Large intestine (tissue), 3 donors: ENCODE data around the gene ABHD17A. TPM values are rescaled to one million over a fixed set of nuclear protein-coding genes. Genes with fewer than 3 reads are reported as not detected.
"Not testable (repeated sequence)": the region's sequence is repeated elsewhere in the genome, so short reads cannot be mapped to it uniquely, and the experiment has no call there.

Source experiments
- DNase-seq, 2 donors: peaks; one replicate each; pipeline versions ENCODE4 v3.0.0 to v3.0.0-alpha.2; 2013
- H3K27ac ChIP-seq: one replicate; pipeline ENCODE4 v1.5.1; 2013; ENCODE audit warnings: low read length
- H3K27me3 ChIP-seq: 2 replicates; pipeline ENCODE4 v1.6.1; 2013; ENCODE audit warnings: low read length; ENCODE audit not compliant: control insufficient read depth, insufficient read depth
- H3K36me3 ChIP-seq: 2 replicates; pipeline ENCODE4 v1.6.1; 2013; ENCODE audit warnings: low read length; ENCODE audit not compliant: control insufficient read depth, insufficient read depth
- H3K4me1 ChIP-seq: one replicate; pipeline ENCODE4 v1.6.1; 2013; ENCODE audit warnings: low read length; ENCODE audit not compliant: control insufficient read depth, insufficient read depth
- H3K4me3 ChIP-seq: one replicate; pipeline ENCODE4 v1.5.1; 2013; ENCODE audit warnings: low read length
- H3K9me3 ChIP-seq: one replicate; pipeline ENCODE4 v1.6.1; 2013; ENCODE audit warnings: mild to moderate bottlenecking, low read depth, low read length, moderate library complexity; ENCODE audit not compliant: control insufficient read depth
- WGBS: methylation state at CpG from one replicate; pipeline ENCODE4 v1.1.5; 2013; ENCODE audit warnings: low lambda C conversion rate; ENCODE audit not compliant: insufficient coverage; 5-methylcytosine and 5-hydroxymethylcytosine counted together
- polyA plus RNA-seq: library from polyadenylated mRNA; unstranded; fragments of 120-200 nt; gene quantifications from one replicate; pipeline ENCODE4 v1.2.1, GENCODE V29; 2013

ABHD17A gene
- polyA plus RNA-seq, 1 donor = 46.4 TPM

GRCh38 chr19:1882786-1883692, 2.3 kb downstream of the ABHD17A start:
- Histone ChIP-seq H3K4me1 (peaks cover 24% of the 10 kb centered on the region), H3K27ac (peak overlapping the region; percentile 23), H3K9me3 (no peaks in the 10 kb centered on the region), H3K4me3 (no peak overlapping the region), H3K36me3 (peaks cover 13% of the 10 kb centered on the region), H3K27me3 (no peaks in the 10 kb centered on the region)
- no CpG with 5 or more reads among the region's 25 CpGs for WGBS
- DNase-seq = no peak

DNA sequence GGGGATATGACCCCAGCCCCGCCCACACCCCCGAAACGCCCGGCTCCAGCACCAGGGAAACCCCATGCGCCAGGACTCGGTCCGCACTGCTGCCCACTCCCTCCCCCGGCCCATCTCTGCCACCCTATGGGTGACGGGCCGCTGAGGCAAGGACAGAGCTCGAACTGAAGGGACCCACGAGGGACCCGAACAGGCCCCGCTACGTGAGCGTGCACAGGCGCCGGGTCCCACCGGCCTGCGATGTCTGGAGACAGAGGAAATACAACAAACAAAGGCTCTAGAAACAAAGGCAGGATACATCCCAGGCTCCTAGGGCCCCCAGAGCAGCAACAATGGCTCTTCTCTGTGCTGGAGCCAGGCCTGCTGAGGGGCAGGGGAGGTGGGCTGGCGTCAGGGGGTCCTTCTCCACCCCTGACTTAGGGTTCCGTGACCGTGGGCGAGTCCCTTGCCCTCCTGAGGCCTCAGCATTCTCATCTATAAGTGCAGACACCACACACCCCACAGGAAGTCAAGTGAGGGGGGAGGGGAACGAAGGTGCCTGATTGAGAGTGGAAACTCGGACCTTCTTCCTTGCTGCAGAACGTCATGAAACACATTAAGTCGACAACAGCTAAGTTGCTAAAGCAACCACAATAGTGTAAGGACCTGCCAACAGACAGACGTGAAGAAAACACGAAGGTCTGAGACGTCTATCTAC, 3.1 kb downstream of the ABHD17A start:
- DNase-seq = no peak
- H3K4me1 ChIP-seq = peaks cover 24% of the 10 kb centered on the region

DNA sequence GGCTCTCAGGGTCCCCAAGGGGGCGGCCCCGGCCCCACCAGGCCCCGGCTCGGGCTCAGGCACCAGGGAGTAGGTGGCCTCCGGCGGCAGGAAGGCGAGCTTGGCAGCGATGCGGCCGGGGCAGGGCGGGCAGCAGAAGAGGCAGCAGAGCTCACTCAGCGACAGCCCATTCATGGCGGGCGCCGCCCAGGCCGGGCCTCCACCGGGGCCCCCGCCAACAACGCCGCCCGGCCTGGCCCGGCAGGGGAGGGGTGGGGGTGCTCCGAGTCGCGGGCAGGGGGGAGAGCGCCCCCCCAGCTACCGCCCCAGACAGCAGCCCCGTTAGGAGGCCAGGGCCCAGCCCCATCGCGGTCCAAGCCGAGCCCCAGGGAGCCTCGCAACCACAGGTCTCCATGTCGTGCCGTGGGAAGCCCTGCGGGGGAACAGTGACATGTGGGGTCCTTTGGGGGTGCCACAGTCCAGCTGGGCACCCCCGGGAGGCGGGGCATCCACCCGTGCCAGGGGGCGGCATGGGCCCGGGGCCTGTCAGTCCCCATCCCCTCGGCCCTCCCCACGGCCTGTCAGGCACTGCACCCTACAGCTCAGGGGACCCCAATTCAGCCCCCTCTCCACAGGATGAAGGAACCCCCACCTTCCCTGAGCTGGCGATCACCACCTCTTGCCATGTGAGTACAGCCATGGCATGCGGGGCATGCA, 3.8 kb downstream of the ABHD17A start:
- not testable (repeated sequence) for H3K9me3 ChIP-seq, H3K27me3 ChIP-seq, H3K4me3 ChIP-seq, DNase-seq
- Histone ChIP-seq H3K36me3 (peaks cover 13% of the 10 kb centered on the region), H3K4me1 (peaks cover 26% of the 10 kb centered on the region), H3K27ac (peak overlapping the region; percentile 16)
- no CpG with 5 or more reads among the region's 44 CpGs for WGBS

More for the DNA sequence above, 3.1 kb downstream of the ABHD17A start:
- Histone ChIP-seq H3K9me3 (no peaks in the 10 kb centered on the region), H3K4me3 (no peak overlapping the region), H3K36me3 (peaks cover 13% of the 10 kb centered on the region), H3K27ac (peak overlapping the region; percentile 23), H3K27me3 (no peaks in the 10 kb centered on the region)
- WGBS = no CpG with 5 or more reads among the region's 31 CpGs

- Histone ChIP-seq H3K27me3 (no peaks in the 10 kb centered on the region), H3K27ac (no peak overlapping the region), H3K4me1 (peaks cover 30% of the 10 kb centered on the region), H3K4me3 (no peak overlapping the region), H3K9me3 (peaks cover 3% of the 10 kb centered on the region), H3K36me3 (peaks cover 13% of the 10 kb centered on the region)
- DNase-seq = no peak
- no CpG with 5 or more reads among the region's 35 CpGs for WGBS
Measured at GRCh38 chr19:1880611-1881392, 4.5 kb downstream of the ABHD17A start.

DNA sequence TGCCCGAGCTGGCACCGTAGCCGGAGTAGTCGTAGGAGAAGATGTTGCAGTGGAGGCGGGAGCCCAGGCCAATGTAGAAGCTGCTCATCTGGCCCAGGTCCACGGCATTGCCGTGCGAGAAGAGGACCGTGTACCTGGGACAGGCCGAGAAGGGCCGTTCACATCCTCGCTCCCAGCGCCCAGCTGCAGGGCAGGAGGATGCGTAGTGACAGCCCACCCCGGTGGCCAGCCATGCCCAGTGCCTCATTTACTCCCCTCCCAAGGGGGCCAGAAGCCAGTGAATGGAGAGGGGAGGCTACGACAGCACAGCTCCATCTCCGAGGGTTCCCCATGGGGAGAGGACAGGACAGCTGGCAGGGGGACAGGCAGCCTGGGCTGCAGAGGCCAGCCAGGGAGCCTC, 5.3 kb downstream of the ABHD17A start:
- not testable (repeated sequence) for H3K9me3 ChIP-seq

DNA sequence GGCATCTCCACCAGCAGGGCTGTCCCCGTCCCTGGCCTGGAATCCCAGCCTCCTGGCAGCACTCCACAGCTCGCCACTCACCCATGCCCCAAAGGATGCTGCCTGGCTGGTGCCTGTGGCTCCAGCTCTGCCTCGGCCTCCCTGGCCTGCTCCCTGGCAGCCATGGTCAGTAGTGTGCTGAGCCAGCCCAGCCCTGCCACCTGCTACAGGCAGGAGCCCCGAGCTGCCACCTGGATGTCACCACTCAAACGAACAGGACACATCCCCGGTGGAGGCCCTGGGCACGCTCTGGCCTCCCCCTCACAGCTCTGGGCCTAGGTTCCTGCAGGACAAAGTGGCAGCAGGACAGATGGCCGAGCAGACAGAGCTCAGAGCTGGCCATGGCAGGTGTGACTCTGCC, 6.7 kb downstream of the ABHD17A start:
- peaks cover 26% of the 10 kb centered on the region for H3K4me1 ChIP-seq
- H3K36me3 ChIP-seq = peaks cover 15% of the 10 kb centered on the region
- not testable (repeated sequence) for DNase-seq, H3K27ac ChIP-seq, H3K9me3 ChIP-seq, H3K4me3 ChIP-seq, H3K27me3 ChIP-seq
- no CpG with 5 or more reads among the region's 8 CpGs for WGBS

More for the DNA sequence above, 5.3 kb downstream of the ABHD17A start:
- not testable (repeated sequence) for DNase-seq, H3K27ac ChIP-seq, H3K4me3 ChIP-seq, H3K27me3 ChIP-seq
- no CpG with 5 or more reads among the region's 17 CpGs for WGBS
- Histone ChIP-seq H3K4me1 (peaks cover 30% of the 10 kb centered on the region), H3K36me3 (peaks cover 13% of the 10 kb centered on the region)

- Histone ChIP-seq H3K4me1 (peaks cover 16% of the 10 kb centered on the region), H3K36me3 (peaks cover 18% of the 10 kb centered on the region)
- not testable (repeated sequence) for H3K9me3 ChIP-seq, H3K27ac ChIP-seq, H3K27me3 ChIP-seq, DNase-seq, H3K4me3 ChIP-seq
- no CpG with 5 or more reads among the region's 47 CpGs for WGBS
Measured at GRCh38 chr19:1877280-1877660, 8.0 kb downstream of the ABHD17A start.

DNA sequence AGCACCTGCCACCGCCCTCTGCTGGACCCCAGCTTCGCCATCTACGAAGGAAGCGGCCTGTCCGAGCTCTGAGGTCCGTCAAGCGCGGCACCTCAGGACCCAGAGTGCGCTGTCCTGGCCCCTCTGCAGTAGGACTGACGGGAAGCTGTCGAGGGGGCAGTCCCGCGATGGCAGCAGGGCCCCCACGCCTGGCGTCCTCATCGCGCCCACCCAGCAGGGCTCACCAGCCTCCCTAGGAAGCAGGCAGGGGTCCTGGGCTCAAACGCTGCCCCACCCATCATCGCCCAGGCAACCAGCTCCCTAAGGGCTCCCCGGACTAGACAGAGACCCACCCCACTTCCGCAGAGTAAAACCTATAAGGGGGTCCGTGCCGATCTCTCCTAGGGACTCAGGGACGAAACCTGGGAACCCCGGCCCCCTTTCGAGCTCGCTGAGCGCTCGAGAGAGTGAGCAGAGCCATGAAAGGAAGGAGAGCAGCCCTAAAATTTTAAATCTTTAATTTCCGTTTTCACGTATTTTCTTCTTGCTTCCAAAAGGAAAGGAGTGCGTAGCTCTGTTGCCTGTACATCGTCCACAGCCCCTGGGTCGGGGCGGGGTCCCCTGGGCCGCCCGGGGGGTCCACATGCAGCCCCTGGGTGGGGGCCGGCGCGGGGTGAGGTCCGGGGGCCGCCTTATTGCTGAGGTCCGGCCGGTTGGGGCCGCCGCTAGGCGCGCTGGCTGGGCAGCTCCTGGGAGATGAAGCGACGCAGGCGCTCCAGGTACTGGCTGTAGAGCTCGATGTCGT, 8.6 kb downstream of the ABHD17A start:
- H3K9me3 ChIP-seq, DNase-seq, H3K27me3 ChIP-seq: not testable (repeated sequence)
- Histone ChIP-seq H3K36me3 (peaks cover 18% of the 10 kb centered on the region), H3K4me3 (peak overlapping the region; percentile 99), H3K4me1 (peaks cover 12% of the 10 kb centered on the region), H3K27ac (peak overlapping the region; percentile 56)
- no CpG with 5 or more reads among the region's 53 CpGs for WGBS

DNA sequence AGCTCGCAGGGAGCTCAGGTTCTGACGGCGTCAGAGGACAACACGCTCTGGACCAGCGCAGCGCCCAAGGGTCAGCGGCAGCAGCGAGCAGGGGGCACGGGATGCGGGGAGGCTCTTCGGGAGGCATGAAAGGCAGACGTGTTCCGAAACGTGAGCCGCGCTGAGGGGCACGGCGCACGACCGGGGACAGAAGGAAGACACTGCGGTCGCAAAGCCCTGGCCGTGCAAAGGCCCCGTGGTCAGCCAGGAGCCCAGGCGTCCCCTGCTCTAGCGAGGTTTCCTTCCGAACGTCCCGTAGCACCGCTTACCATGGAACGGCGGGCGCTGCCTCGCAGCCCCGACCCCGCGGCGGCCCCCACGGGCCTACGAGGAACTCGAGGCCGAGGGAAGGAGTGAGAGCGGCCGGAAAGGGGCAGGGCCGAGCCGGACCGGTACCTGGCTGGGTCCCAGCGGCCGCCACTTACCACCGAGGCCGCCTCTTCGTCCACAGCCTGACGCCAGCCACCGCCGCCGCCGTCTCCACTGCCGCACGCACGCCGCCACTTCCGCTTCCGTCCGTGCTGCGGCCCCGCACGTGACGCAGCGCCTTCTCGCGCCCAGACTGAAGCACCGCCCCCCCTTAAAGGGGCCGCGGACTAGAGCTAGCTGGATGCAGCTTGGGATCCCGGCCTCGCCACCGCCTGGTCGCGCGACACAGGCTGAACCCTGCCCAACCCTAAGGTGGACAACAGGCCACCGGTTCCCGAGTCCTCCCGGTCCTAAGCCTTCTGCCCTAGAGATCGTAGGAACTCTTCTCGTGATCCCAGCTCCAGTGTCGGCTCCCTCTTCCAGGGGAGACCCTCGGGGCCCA, 9.4 kb downstream of the ABHD17A start:
- H3K27ac ChIP-seq = peak overlapping the region; percentile 86
- H3K4me3 ChIP-seq = peak overlapping the region; percentile 99
- peak; percentile 92 to 93 for DNase-seq
- no peaks in the 10 kb centered on the region for H3K27me3 ChIP-seq
- H3K36me3 ChIP-seq = peaks cover 20% of the 10 kb centered on the region
- H3K9me3 ChIP-seq = peaks cover 6% of the 10 kb centered on the region
- no CpG with 5 or more reads among the region's 87 CpGs for WGBS
- H3K4me1 ChIP-seq = peaks cover 12% of the 10 kb centered on the region
